ENCODE data around the gene ZFYVE26. TPM values are rescaled to one million over a fixed set of nuclear protein-coding genes. Genes with fewer than 3 reads are reported as not detected.

The ZFYVE26 gene
- total and polyA plus RNA-seq, 2 of the 8 experiments (the other 6 are each of a cell fraction or from before 2014, with no cell fraction given): 13.0 to 23.3 TPM

DNA sequence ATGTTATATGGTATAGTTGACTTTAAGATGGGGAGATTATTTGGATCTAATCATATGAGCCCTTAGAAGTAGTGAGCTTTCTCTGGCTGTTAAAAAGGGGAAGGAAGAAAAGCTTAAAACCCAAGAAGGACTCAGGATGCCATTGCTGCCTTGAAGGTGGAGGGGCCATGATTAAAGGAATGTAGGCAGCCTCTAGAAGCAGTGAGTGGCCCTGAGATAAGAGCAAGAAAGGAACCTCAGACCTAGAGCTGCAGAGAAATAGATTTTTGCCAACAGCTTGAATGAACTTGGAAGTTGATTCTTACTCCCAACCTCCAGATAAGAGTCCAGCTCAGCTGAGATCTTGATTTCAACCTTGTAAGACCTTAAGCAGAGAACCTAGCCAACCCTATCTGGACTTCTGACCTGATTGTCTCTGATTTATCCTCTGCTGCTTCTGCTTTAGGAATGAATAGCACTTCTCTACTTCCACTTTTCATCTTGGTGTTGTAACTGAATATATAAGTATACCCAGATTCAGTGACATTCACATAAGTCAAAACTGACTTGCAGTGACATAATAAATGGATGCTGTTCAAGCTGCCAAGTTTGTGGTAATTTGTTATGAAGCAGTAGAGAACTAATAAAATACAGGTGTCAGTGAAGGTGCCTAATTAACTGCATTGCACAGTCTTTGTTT lies 36.7 kb upstream of the ZFYVE26 start:
- Histone ChIP-seq H4K5ac (ENCODE audit: insufficient read length, low read depth, low read length) (no peak overlapping the region), H2BK12ac (ENCODE audit: low read depth, low read length) (no peak overlapping the region), H3K4me2 (ENCODE audit: insufficient read depth in 1 of 2, low read depth in 2 of 2, low read length in 2 of 2) (no peak overlapping the region), H3K4ac (replicated peaks; ENCODE audit: insufficient read length, low read depth, low read length) (no peak overlapping the region), H4K8ac (ENCODE audit: extremely low read depth, insufficient read depth, low read length) (no peak overlapping the region), H3K27me3 (replicated peaks in 1 of 4; ENCODE audit: control insufficient read depth in 3 of 4, extremely low read depth in 1 of 4, insufficient read depth in 3 of 4, low read length in 3 of 4) (no peaks in the 10 kb centered on the region), H2BK15ac (ENCODE audit: low read length) (no peak overlapping the region), H3K79me1 (ENCODE audit: low read depth, low read length) (no peaks in the 10 kb centered on the region), H3K4me3 (ENCODE audit: extremely low read depth in 1 of 4, insufficient read depth in 2 of 4, low read depth in 3 of 4, low read length in 4 of 4) (no peak overlapping the region), H2BK120ac (replicated peaks; ENCODE audit: low read depth, low read length) (no peak overlapping the region), H2BK5ac (ENCODE audit: low read depth, low read length) (no peak overlapping the region), H3K14ac (ENCODE audit: insufficient read length) (no peak overlapping the region), H3K9ac (replicated peaks in 1 of 4; ENCODE audit: extremely low read depth in 1 of 4, low read depth in 3 of 4, low read length in 3 of 4) (no peak overlapping the region), H4K91ac (replicated peaks; ENCODE audit: insufficient read length, low read length) (no peak overlapping the region), H2AK5ac (ENCODE audit: low read depth, low read length) (no peak overlapping the region), H3K23ac (ENCODE audit: insufficient read length) (no peak overlapping the region), H3K56ac (replicated peaks; ENCODE audit: insufficient read length, low read depth, low read length) (no peak overlapping the region), H3K18ac (ENCODE audit: extremely low read depth, low read length) (no peak overlapping the region), H2BK20ac (ENCODE audit: low read length) (no peak overlapping the region), H3K9me3 (ENCODE audit: insufficient read depth in 2 of 2, low read depth in 1 of 2, low read length in 1 of 2) (no peaks in the 10 kb centered on the region), H4K20me1 (replicated peaks in 1 of 2; ENCODE audit: control insufficient read depth in 1 of 2, insufficient read depth in 2 of 2, low read length in 2 of 2) (no peaks in the 10 kb centered on the region), H3K36me3 (ENCODE audit: control insufficient read depth in 2 of 4, insufficient read depth in 4 of 4, low read length in 3 of 4) (no peaks in the 10 kb centered on the region), H2AFZ (ENCODE audit: low read length) (no peak overlapping the region), H3K79me2 (ENCODE audit: control insufficient read depth in 1 of 2, insufficient read depth in 2 of 2, low read length in 2 of 2) (no peaks in the 10 kb centered on the region), H3K27ac (ENCODE audit: low read depth, low read length) (no peak overlapping the region), H3K4me1 (replicated peaks in 1 of 4; ENCODE audit: control insufficient read depth in 3 of 4, insufficient read depth in 4 of 4, low read length in 3 of 4) (no peaks in the 10 kb centered on the region), H3K23me2 (ENCODE audit: low read depth, low read length) (no peaks in the 10 kb centered on the region)
- POLR2A ChIA-PET (ENCODE audit: partially characterized antibody): no interaction called here
- DNase-seq (ENCODE audit: low read depth in 1 of 2, low spot score in 2 of 2) (no peak), FAIRE-seq (no peak)
- CTCF ChIA-PET (ENCODE audit: partially characterized antibody): interaction anchor here (0.6 to 1.2 kb wide), 2 partner anchors 16 to 108 kb away, joined by 3 to 6 read pairs; no protein-coding TSS in a partner anchor
- TF ChIP-seq, protein P1, sequence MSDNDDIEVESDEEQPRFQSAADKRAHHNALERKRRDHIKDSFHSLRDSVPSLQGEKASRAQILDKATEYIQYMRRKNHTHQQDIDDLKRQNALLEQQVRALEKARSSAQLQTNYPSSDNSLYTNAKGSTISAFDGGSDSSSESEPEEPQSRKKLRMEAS (IDR thresholded peaks at IDR 0.05): no peak
- TF ChIP-seq, protein P2, sequence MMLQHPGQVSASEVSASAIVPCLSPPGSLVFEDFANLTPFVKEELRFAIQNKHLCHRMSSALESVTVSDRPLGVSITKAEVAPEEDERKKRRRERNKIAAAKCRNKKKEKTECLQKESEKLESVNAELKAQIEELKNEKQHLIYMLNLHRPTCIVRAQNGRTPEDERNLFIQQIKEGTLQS (IDR thresholded peaks at IDR 0.05; ENCODE audit: insufficient read depth, low read depth, low read length): no peak
- TF ChIP-seq SRF (IDR thresholded peaks at IDR 0.05; ENCODE audit: low read depth, low read length): no peak
- TF ChIP-seq SIN3A (conservative IDR thresholded peaks at IDR 0.05 in 1 of 2, IDR thresholded peaks at IDR 0.05 in 1 of 2; ENCODE audit: low read depth in 1 of 2, low read length in 2 of 2): no peak
- TF ChIP-seq RXRA (IDR thresholded peaks at IDR 0.05; ENCODE audit: insufficient read depth, low read depth, low read length): no peak
- TF ChIP-seq CEBPB (IDR thresholded peaks at IDR 0.05; ENCODE audit: low read depth, low read length): no peak
- TF ChIP-seq HDAC6 (IDR thresholded peaks at IDR 0.05; ENCODE audit: low read depth, low read length): no peak
- TF ChIP-seq GABPA (IDR thresholded peaks at IDR 0.05; ENCODE audit: borderline replicate concordance, insufficient read depth, low read length): no peak
- no peak for TF ChIP-seq CREB1 (IDR thresholded peaks at IDR 0.05)
- TF ChIP-seq NANOG (IDR thresholded peaks at IDR 0.05; ENCODE audit: insufficient read depth, low read depth, low read length, poor library complexity, severe bottlenecking): no peak
- TF ChIP-seq, protein P3, sequence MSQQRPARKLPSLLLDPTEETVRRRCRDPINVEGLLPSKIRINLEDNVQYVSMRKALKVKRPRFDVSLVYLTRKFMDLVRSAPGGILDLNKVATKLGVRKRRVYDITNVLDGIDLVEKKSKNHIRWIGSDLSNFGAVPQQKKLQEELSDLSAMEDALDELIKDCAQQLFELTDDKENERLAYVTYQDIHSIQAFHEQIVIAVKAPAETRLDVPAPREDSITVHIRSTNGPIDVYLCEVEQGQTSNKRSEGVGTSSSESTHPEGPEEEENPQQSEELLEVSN (IDR thresholded peaks at IDR 0.05): no peak
- TF ChIP-seq BRCA1 (IDR thresholded peaks at IDR 0.05; ENCODE audit: low read depth, low read length): no peak
- no peak for TF ChIP-seq KDM4A (IDR thresholded peaks at IDR 0.05; ENCODE audit: low read depth, low read length, severe bottlenecking)

All from H1 (cell line).